GM19238 (cell line): ENCODE measurements around the gene LRRC42.

Experiments
- DNase-seq: peaks from one replicate; pipeline ENCODE4 v3.0.0; 2011; ENCODE audit warnings: low spot score; ENCODE audit not compliant: insufficient read length

LRRC42 gene

GRCh38 chr1:53942127-53942957 lies 3.8 kb upstream of the LRRC42 start:
- no peak for DNase-seq

- DNase-seq = no peak
Measured at GRCh38 chr1:53943090-53943489, 3.1 kb upstream of the LRRC42 start.

GRCh38 chr1:53943490-53944043 lies 2.6 kb upstream of the LRRC42 start:
- no peak for DNase-seq

GRCh38 chr1:53944469-53945182 lies 1.5 kb upstream of the LRRC42 start:
- DNase-seq = no peak

GRCh38 chr1:53945183-53945432 lies 1.0 kb upstream of the LRRC42 start:
- no peak for DNase-seq

GRCh38 chr1:53945433-53946251 lies 508 bp upstream of the LRRC42 start, which contains the start of gene IFT25:
Gene IFT25 (minus strand): TSS chr1:53945699. CDS start chr1:53940082, 5,617 bp downstream.
- DNase-seq = peak; percentile 90

- DNase-seq = no peak
Measured at GRCh38 chr1:53947172-53947907, 1.2 kb downstream of the LRRC42 start.

- DNase-seq = no peak
Measured at GRCh38 chr1:53948291-53948690, 2.1 kb downstream of the LRRC42 start.

- no peak for DNase-seq
Measured at GRCh38 chr1:53949023-53949990, 3.2 kb downstream of the LRRC42 start.

- DNase-seq = no peak
Measured at GRCh38 chr1:53951697-53952096, 5.5 kb downstream of the LRRC42 start.

- no peak for DNase-seq
Measured at GRCh38 chr1:53954128-53954527, 8.0 kb downstream of the LRRC42 start.

GRCh38 chr1:53956308-53957168 lies 10.4 kb downstream of the LRRC42 start:
- DNase-seq = no peak

GRCh38 chr1:53957194-53957818 lies 11.2 kb downstream of the LRRC42 start:
- DNase-seq = no peak

GRCh38 chr1:53959664-53960250 lies 13.6 kb downstream of the LRRC42 start:
- DNase-seq = no peak

- no peak for DNase-seq
Measured at GRCh38 chr1:53962395-53962794, 16.2 kb downstream of the LRRC42 start.

GRCh38 chr1:53963460-53963859 lies 17.3 kb downstream of the LRRC42 start:
- DNase-seq = no peak

- DNase-seq = no peak
Measured at GRCh38 chr1:53964109-53964508, 18.0 kb downstream of the LRRC42 start.

- DNase-seq = no peak
Measured at GRCh38 chr1:53966794-53967193, 20.6 kb downstream of the LRRC42 start.
